ENCODE measurements around the gene ICAM1. TPM values are rescaled to one million over a fixed set of nuclear protein-coding genes. Genes with fewer than 3 reads are reported as not detected.

ICAM1 gene
- total and polyA plus RNA-seq, 10 of the 15 experiments (the other 5 are each of a cell fraction or from before 2014, with no cell fraction given) = 7.6 to 115 (median 60.2) TPM

- TF ChIP-seq IKZF2 (IDR thresholded peaks at IDR 0.05) (peak in 1 of 2 experiments; percentile 2; a peak in 1 of 4 replicates), SMARCA5 (IDR thresholded peaks at IDR 0.05) (peak; percentile 66), FOXM1 (IDR thresholded peaks at IDR 0.05; ENCODE audit: low read depth, low read length) (no peak), ELK1 (IDR thresholded peaks at IDR 0.05; ENCODE audit: low read depth, low read length) (no peak), E2F4 (IDR thresholded peaks at IDR 0.05; ENCODE audit: low read depth, low read length) (no peak), EP300 (IDR thresholded peaks at IDR 0.05; ENCODE audit: borderline replicate concordance in 1 of 2, control insufficient read depth in 1 of 2, low read depth in 2 of 2, low read length in 2 of 2) (no peak), EGR1 (IDR thresholded peaks at IDR 0.05; ENCODE audit: borderline replicate concordance in 1 of 2, low read depth in 2 of 2, low read length in 2 of 2) (peak in 1 of 2 experiments; percentile 79; a peak in 2 of 3 replicates), JUND (IDR thresholded peaks at IDR 0.05; ENCODE audit: low read depth, low read length) (no peak), NR2F1 (conservative IDR thresholded peaks at IDR 0.05) (peak; percentile 57), ZNF274 (IDR thresholded peaks at IDR 0.05; ENCODE audit: insufficient read depth, insufficient read length) (no peak), TCF3 (IDR thresholded peaks at IDR 0.05; ENCODE audit: borderline replicate concordance, insufficient read depth, low read depth, low read length) (peak; percentile 63; the same call in 1 of the 2 replicates), HCFC1 (IDR thresholded peaks at IDR 0.05; ENCODE audit: low read length) (no peak), RUNX3 (IDR thresholded peaks at IDR 0.05; ENCODE audit: low read length) (no peak), RELB (IDR thresholded peaks at IDR 0.05; ENCODE audit: low read depth) (no peak), NFYB (IDR thresholded peaks at IDR 0.05; ENCODE audit: insufficient read depth, low read depth, low read length) (no peak), SUZ12 (IDR thresholded peaks at IDR 0.05; ENCODE audit: unreplicated experiment) (no peak), PML (IDR thresholded peaks at IDR 0.05; ENCODE audit: low read length) (0 out of 2 replicates have a peak, but pooled peaks have one; percentile 38), CEBPB (IDR thresholded peaks at IDR 0.05; ENCODE audit: borderline replicate concordance in 1 of 2, low read depth in 2 of 2, low read length in 2 of 2) (no peak), MTA2 (IDR thresholded peaks at IDR 0.05; ENCODE audit: low read depth) (no peak), SRF (IDR thresholded peaks at IDR 0.05; ENCODE audit: low read depth in 2 of 2, low read length in 2 of 2) (no peak), RAD51 (IDR thresholded peaks at IDR 0.05) (no peak), CREB1 (IDR thresholded peaks at IDR 0.05; ENCODE audit: low read depth) (peak; percentile 96), YY1 (IDR thresholded peaks at IDR 0.05; ENCODE audit: low read depth, low read length) (no peak), USF1 (IDR thresholded peaks at IDR 0.05; ENCODE audit: borderline replicate concordance, extremely low read length, insufficient read depth, low read depth, low read length) (no peak), GATAD2B (conservative IDR thresholded peaks at IDR 0.05; ENCODE audit: low read depth) (peak; percentile 32), IKZF1 (conservative IDR thresholded peaks at IDR 0.05) (peak; percentile 60), BMI1 (IDR thresholded peaks at IDR 0.05; ENCODE audit: borderline replicate concordance) (no peak)
Measured at GRCh38 chr19:10230861-10231611, 39.9 kb upstream of the ICAM1 start, which contains the start of gene S1PR2 (continued).

Measured in GM12878 (cell line).